Measurements from ENCODE around the gene TRMT1. TPM values are rescaled to one million over a fixed set of nuclear protein-coding genes. Genes with fewer than 3 reads are reported as not detected.

TRMT1 gene
- total and polyA plus RNA-seq, 2 donors (not counting 1 experiment from before 2014, with no cell fraction given): 12.2 to 20.3 TPM

- peaks cover 3% of the 10 kb centered on the region for H3K4me1 ChIP-seq (ENCODE audit: control insufficient read depth, extremely low read depth, insufficient read depth, low read length)
- TF ChIP-seq EZH2 (IDR thresholded peaks at IDR 0.05; ENCODE audit: low read length, missing control alignments): no peak
- TF ChIP-seq, protein P1, sequence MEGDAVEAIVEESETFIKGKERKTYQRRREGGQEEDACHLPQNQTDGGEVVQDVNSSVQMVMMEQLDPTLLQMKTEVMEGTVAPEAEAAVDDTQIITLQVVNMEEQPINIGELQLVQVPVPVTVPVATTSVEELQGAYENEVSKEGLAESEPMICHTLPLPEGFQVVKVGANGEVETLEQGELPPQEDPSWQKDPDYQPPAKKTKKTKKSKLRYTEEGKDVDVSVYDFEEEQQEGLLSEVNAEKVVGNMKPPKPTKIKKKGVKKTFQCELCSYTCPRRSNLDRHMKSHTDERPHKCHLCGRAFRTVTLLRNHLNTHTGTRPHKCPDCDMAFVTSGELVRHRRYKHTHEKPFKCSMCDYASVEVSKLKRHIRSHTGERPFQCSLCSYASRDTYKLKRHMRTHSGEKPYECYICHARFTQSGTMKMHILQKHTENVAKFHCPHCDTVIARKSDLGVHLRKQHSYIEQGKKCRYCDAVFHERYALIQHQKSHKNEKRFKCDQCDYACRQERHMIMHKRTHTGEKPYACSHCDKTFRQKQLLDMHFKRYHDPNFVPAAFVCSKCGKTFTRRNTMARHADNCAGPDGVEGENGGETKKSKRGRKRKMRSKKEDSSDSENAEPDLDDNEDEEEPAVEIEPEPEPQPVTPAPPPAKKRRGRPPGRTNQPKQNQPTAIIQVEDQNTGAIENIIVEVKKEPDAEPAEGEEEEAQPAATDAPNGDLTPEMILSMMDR (conservative IDR thresholded peaks at IDR 0.05 in 1 of 2, IDR thresholded peaks at IDR 0.05 in 1 of 2; ENCODE audit: low read depth in 1 of 2, low read length in 2 of 2): peak in 1 of 2 donors; percentile 19
- H3K79me2 ChIP-seq (ENCODE audit: control insufficient read depth, insufficient read depth, low read length): peaks cover 1% of the 10 kb centered on the region
- no peak overlapping the region for H3K9ac ChIP-seq (ENCODE audit: insufficient read depth, low read length)
- no peak overlapping the region for H2AFZ ChIP-seq (ENCODE audit: low read length)
- peaks cover 15% of the 10 kb centered on the region for H3K36me3 ChIP-seq (ENCODE audit: control insufficient read depth, insufficient read depth, low read length)
- H3K27me3 ChIP-seq (ENCODE audit: control insufficient read depth, insufficient read depth, low read length): no peaks in the 10 kb centered on the region
- H3K4me3 ChIP-seq (replicated peaks in 1 of 4; ENCODE audit: control extremely low read depth in 1 of 4, insufficient read depth in 1 of 4, low read depth in 3 of 4, low read length in 4 of 4): no peak overlapping the region
- H3K27ac ChIP-seq (ENCODE audit: insufficient read depth, low read length): no peak overlapping the region
- no peaks in the 10 kb centered on the region for H3K9me3 ChIP-seq (ENCODE audit: control insufficient read depth, insufficient read depth, low read depth, low read length)
- H3K4me2 ChIP-seq (ENCODE audit: extremely low read depth, insufficient read depth, low read length): no peak overlapping the region
- no peaks in the 10 kb centered on the region for H4K20me1 ChIP-seq (ENCODE audit: control insufficient read depth, extremely low read depth, insufficient read depth, low read length)
- DNase-seq (ENCODE audit: low read depth in 2 of 2): no peak
Measured at GRCh38 chr19:13100841-13101589, 15.5 kb downstream of the TRMT1 start.

DNA sequence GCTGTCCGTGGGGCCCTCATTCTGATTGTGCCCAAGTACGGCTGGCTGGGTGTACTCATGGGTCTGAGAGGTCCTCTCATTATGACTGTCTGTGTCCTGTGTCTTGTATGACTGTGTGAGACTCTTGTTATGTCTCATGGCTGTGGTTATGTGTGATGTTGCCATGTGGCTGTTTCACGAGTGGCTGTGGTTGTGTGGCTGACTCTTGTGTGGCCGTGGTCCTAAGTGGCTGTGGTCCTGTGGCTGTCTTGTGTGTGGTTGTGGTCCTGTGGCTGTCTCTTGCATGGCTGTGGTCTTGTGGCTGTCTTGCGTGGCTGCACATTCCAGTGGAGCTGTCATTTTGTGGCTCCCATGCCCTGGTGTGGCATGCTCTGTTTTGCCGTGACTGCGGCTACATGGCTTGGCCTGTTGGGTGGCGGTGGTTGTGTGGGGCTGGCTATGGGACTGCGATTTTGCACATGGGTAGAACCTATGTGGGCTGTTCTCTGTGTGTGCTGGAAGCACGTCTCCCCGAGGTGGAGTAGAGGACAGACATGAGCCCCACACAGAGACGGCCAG is 16.4 kb downstream of the TRMT1 start:
- no peak overlapping the region for H3K4me3 ChIP-seq (replicated peaks in 1 of 4; ENCODE audit: control extremely low read depth in 1 of 4, insufficient read depth in 1 of 4, low read depth in 3 of 4, low read length in 4 of 4)
- H2AFZ ChIP-seq (ENCODE audit: low read length): no peak overlapping the region
- TF ChIP-seq, protein P1 (conservative IDR thresholded peaks at IDR 0.05 in 1 of 2, IDR thresholded peaks at IDR 0.05 in 1 of 2; ENCODE audit: low read depth in 1 of 2, low read length in 2 of 2): no peak
- no peak for TF ChIP-seq EZH2 (IDR thresholded peaks at IDR 0.05; ENCODE audit: low read length, missing control alignments)
- H3K79me2 ChIP-seq (ENCODE audit: control insufficient read depth, insufficient read depth, low read length): peaks cover 1% of the 10 kb centered on the region
- no peak overlapping the region for H3K9ac ChIP-seq (ENCODE audit: insufficient read depth, low read length)
- no peak overlapping the region for H3K4me2 ChIP-seq (ENCODE audit: extremely low read depth, insufficient read depth, low read length)
- H3K36me3 ChIP-seq (ENCODE audit: control insufficient read depth, insufficient read depth, low read length): peaks cover 15% of the 10 kb centered on the region
- H3K4me1 ChIP-seq (ENCODE audit: control insufficient read depth, extremely low read depth, insufficient read depth, low read length): peaks cover 3% of the 10 kb centered on the region
- no peaks in the 10 kb centered on the region for H3K9me3 ChIP-seq (ENCODE audit: control insufficient read depth, insufficient read depth, low read depth, low read length)
- H3K27ac ChIP-seq (ENCODE audit: insufficient read depth, low read length): no peak overlapping the region
- no peaks in the 10 kb centered on the region for H4K20me1 ChIP-seq (ENCODE audit: control insufficient read depth, extremely low read depth, insufficient read depth, low read length)
- H3K27me3 ChIP-seq (ENCODE audit: control insufficient read depth, insufficient read depth, low read length): no peaks in the 10 kb centered on the region
- peak in 1 of 2 donors; percentile 32 for DNase-seq (ENCODE audit: low read depth in 2 of 2)

DNA sequence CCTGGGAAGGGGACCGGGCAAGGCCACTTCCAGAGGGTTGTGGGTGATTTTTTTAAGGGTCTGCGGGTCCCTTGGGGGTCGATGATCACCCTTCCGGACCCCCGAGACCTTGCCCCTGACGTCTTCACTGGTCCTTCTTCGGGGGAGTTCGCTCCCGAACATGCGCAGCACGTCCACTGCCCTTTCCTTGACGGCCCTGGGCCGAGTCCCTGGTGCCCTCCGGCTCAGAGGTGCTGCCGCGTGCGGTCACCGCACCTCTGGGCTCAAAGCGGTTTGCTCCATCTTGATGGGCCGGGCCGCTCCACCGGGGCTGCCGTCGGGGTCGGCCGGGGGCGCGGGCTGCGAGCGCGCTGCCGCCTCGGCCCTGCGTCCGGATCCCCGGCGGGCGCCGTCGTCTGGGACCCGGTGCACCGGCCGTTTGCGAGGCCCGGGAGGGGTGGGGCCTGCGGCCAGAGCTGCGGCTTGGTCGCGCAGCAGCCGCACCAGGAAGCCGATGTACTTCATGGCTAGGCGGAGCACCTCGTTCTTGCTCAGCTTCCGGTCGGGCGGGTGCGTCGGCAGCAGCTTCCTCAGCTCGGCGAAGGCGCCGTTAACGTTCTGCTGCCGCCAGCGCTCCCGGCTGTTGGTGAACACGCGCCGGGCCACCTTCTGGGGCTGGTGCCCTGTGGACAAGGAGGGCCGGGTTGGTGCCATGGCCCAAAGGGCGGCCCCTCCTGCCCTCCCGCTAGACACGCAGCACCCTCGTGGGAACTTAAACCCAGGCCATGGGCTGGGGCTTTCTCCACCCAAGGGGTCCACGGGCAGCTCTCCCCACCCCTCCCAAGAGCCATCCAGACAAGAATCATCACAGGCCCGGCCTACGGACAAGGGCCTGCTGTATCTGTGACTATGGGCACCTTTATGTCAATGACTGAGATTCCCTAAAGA is 17.2 kb downstream of the TRMT1 start:
- Histone ChIP-seq H3K9ac (ENCODE audit: insufficient read depth, low read length) (no peak overlapping the region), H2AFZ (ENCODE audit: low read length) (no peak overlapping the region), H3K4me2 (ENCODE audit: extremely low read depth, insufficient read depth, low read length) (no peak overlapping the region), H3K27me3 (ENCODE audit: control insufficient read depth, insufficient read depth, low read length) (no peaks in the 10 kb centered on the region), H3K79me2 (ENCODE audit: control insufficient read depth, insufficient read depth, low read length) (peaks cover 1% of the 10 kb centered on the region), H3K27ac (ENCODE audit: insufficient read depth, low read length) (no peak overlapping the region), H3K9me3 (ENCODE audit: control insufficient read depth, insufficient read depth, low read depth, low read length) (no peaks in the 10 kb centered on the region), H3K4me3 (replicated peaks in 1 of 4; ENCODE audit: control extremely low read depth in 1 of 4, insufficient read depth in 1 of 4, low read depth in 3 of 4, low read length in 4 of 4) (no peak overlapping the region), H4K20me1 (ENCODE audit: control insufficient read depth, extremely low read depth, insufficient read depth, low read length) (no peaks in the 10 kb centered on the region), H3K36me3 (ENCODE audit: control insufficient read depth, insufficient read depth, low read length) (peaks cover 7% of the 10 kb centered on the region), H3K4me1 (ENCODE audit: control insufficient read depth, extremely low read depth, insufficient read depth, low read length) (peaks cover 3% of the 10 kb centered on the region)
- no peak for TF ChIP-seq EZH2 (IDR thresholded peaks at IDR 0.05; ENCODE audit: low read length, missing control alignments)
- TF ChIP-seq, protein P1 (conservative IDR thresholded peaks at IDR 0.05 in 1 of 2, IDR thresholded peaks at IDR 0.05 in 1 of 2; ENCODE audit: low read depth in 1 of 2, low read length in 2 of 2): no peak
- DNase-seq (ENCODE audit: low read depth in 2 of 2): no peak

Data from fibroblast of lung (primary cell).